ENCODE results near the gene KIF3B. TPM values are rescaled to one million over a fixed set of nuclear protein-coding genes. Genes with fewer than 3 reads are reported as not detected.
A peak's percentile ranks its signal among the peaks of the same experiment; 100 is the strongest.

The KIF3B gene
- total and polyA plus RNA-seq, 2 of the 13 experiments (the other 11 are each of a cell fraction or from before 2014, with no cell fraction given), result 23.6 to 28.8 TPM

DNA sequence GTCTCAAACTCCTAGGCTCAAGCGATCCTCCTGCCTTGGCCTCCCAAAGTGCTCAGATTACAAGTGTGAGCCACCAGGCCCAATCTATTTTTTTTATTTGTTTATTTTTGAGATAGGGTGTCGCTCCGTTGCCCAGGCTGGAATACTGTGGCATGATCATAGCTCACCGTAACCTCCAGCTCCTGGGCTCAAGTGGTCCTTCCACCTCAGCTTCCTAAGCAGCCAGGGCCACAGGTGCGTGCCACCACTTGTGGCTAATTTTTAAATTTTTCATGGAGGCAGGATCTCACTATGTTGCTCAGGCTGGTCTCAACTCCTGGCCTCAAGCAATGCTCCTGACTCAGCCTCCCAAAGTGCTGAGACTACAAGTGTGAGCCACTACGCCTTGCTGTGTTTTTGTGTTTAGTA, 9.8 kb downstream of the KIF3B start:
- in situ Hi-C loops (cut with HindIII; ENCODE audit: extremely low pct_ligation_motif_present, low pct_unique_long_range_greater_than_20kb) (no loop called here), intact Hi-C loops (cut with micrococcal nuclease; ENCODE audit: unreplicated experiment) (loop anchor here (5.0 kb wide), 2 partner anchors 45 to 80 kb away; partner anchors contain the start of genes PLAGL2 and POFUT1)
- FAIRE-seq, result no peak
- no peaks in the 10 kb centered on the region for H3K9me3 ChIP-seq (ENCODE audit: low read length)
- no peak overlapping the region for H3K4me2 ChIP-seq (ENCODE audit: low read depth, low read length)
- H4K20me1 ChIP-seq (ENCODE audit: insufficient read depth, low read length), result no peaks in the 10 kb centered on the region
- H3K27me3 ChIP-seq (ENCODE audit: control insufficient read depth in 1 of 2, insufficient read depth in 2 of 2, low read length in 2 of 2), result no peaks in the 10 kb centered on the region
- WGBS (ENCODE audit: low lambda C conversion rate), result 96% methylated on average over 6 of the region's 6 CpGs
- H2AFZ ChIP-seq (ENCODE audit: low read length), result no peak overlapping the region
- H3K4me1 ChIP-seq (ENCODE audit: insufficient read depth, low read length), result peaks cover 78% of the 10 kb centered on the region
- no TSS peak for BruUV-seq (replicated peaks)
- H3K27ac ChIP-seq (ENCODE audit: extremely low read length, insufficient read depth, low read length), result peak overlapping the region; percentile 34
- peaks cover 0 to 3% of the 10 kb centered on the region in 2 experiments; a peak in 2 of 5 replicates for H3K36me3 ChIP-seq (replicated peaks in 1 of 2; ENCODE audit: control insufficient read depth in 1 of 2, insufficient read depth in 2 of 2, low read length in 2 of 2)
- no peak for ATAC-seq
- ChIA-PET POLR2A (interaction anchor here (0.7 to 4.0 kb wide), 4 partner anchors 9 to 72 kb away, joined by 3 to 52 read pairs (median 15); partner anchors contain the start of genes ASXL1 and KIF3B), CTCF (ENCODE audit: low intra/inter-chr PET ratio, low total read pairs) (no interaction called here)
- no peak overlapping the region for H3K4me3 ChIP-seq (replicated peaks in 1 of 3; ENCODE audit: insufficient read depth in 1 of 3, low read depth in 2 of 3, low read length in 3 of 3)
- peaks cover 28% of the 10 kb centered on the region for H3K79me2 ChIP-seq (ENCODE audit: insufficient read depth, low read length)
- no peak for DNase-seq (ENCODE audit: low spot score)
- H3K9ac ChIP-seq (ENCODE audit: insufficient read depth, low read depth, low read length), result no peak overlapping the region
- TF ChIP-seq, protein P1, sequence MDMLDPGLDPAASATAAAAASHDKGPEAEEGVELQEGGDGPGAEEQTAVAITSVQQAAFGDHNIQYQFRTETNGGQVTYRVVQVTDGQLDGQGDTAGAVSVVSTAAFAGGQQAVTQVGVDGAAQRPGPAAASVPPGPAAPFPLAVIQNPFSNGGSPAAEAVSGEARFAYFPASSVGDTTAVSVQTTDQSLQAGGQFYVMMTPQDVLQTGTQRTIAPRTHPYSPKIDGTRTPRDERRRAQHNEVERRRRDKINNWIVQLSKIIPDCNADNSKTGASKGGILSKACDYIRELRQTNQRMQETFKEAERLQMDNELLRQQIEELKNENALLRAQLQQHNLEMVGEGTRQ (IDR thresholded peaks at IDR 0.05; ENCODE audit: low read depth, low read length), result no peak
- TF ChIP-seq, protein P1 (CRISPR knock-in tag; IDR thresholded peaks at IDR 0.05; ENCODE audit: borderline replicate concordance), result no peak
- TF ChIP-seq ZNF75D (CRISPR knock-in tag; IDR thresholded peaks at IDR 0.05; ENCODE audit: borderline replicate concordance) (no peak), ZMYM3 (CRISPR knock-in tag; IDR thresholded peaks at IDR 0.05) (peak; percentile 57; the same call in 1 of the 2 replicates), ZFP1 (CRISPR knock-in tag; IDR thresholded peaks at IDR 0.05) (no peak), ZNF788 (CRISPR knock-in tag; IDR thresholded peaks at IDR 0.05; ENCODE audit: borderline replicate concordance) (no peak), ZNF460 (CRISPR knock-in tag; IDR thresholded peaks at IDR 0.05; ENCODE audit: borderline replicate concordance) (peak; percentile 55; the same call in 1 of the 2 replicates), ZMYM2 (CRISPR knock-in tag; IDR thresholded peaks at IDR 0.05) (0 out of 2 replicates have a peak, but pooled peaks have one; percentile 30), NAIF1 (CRISPR knock-in tag; IDR thresholded peaks at IDR 0.05; ENCODE audit: borderline replicate concordance) (no peak), ADNP (CRISPR knock-in tag; IDR thresholded peaks at IDR 0.05) (peak; percentile 64; the same call in 1 of the 2 replicates), MAFF (IDR thresholded peaks at IDR 0.05; ENCODE audit: low read depth, low read length) (no peak), ZNF7 (CRISPR knock-in tag; IDR thresholded peaks at IDR 0.05) (peak; percentile 70), KLF12 (CRISPR knock-in tag; IDR thresholded peaks at IDR 0.05; ENCODE audit: borderline replicate concordance) (0 out of 2 replicates have a peak, but pooled peaks have one; percentile 44), HHEX (CRISPR knock-in tag; IDR thresholded peaks at IDR 0.05) (no peak), TBX3 (IDR thresholded peaks at IDR 0.05; ENCODE audit: borderline replicate concordance) (0 out of 2 replicates have a peak, but pooled peaks have one; percentile 7)
- TF ChIP-seq, protein P2, sequence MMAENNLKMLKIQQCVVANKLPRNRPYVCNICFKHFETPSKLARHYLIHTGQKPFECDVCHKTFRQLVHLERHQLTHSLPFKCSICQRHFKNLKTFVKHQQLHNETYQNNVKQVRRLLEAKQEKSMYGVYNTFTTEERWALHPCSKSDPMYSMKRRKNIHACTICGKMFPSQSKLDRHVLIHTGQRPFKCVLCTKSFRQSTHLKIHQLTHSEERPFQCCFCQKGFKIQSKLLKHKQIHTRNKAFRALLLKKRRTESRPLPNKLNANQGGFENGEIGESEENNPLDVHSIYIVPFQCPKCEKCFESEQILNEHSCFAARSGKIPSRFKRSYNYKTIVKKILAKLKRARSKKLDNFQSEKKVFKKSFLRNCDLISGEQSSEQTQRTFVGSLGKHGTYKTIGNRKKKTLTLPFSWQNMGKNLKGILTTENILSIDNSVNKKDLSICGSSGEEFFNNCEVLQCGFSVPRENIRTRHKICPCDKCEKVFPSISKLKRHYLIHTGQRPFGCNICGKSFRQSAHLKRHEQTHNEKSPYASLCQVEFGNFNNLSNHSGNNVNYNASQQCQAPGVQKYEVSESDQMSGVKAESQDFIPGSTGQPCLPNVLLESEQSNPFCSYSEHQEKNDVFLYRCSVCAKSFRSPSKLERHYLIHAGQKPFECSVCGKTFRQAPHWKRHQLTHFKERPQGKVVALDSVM (CRISPR knock-in tag; IDR thresholded peaks at IDR 0.05), result peak; percentile 93
- TF ChIP-seq, protein P3, sequence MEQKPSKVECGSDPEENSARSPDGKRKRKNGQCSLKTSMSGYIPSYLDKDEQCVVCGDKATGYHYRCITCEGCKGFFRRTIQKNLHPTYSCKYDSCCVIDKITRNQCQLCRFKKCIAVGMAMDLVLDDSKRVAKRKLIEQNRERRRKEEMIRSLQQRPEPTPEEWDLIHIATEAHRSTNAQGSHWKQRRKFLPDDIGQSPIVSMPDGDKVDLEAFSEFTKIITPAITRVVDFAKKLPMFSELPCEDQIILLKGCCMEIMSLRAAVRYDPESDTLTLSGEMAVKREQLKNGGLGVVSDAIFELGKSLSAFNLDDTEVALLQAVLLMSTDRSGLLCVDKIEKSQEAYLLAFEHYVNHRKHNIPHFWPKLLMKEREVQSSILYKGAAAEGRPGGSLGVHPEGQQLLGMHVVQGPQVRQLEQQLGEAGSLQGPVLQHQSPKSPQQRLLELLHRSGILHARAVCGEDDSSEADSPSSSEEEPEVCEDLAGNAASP (CRISPR knock-in tag; IDR thresholded peaks at IDR 0.05; ENCODE audit: borderline replicate concordance), result no peak
